Measurements from ENCODE around the gene PAK6. TPM values are rescaled to one million over a fixed set of nuclear protein-coding genes. Genes with fewer than 3 reads are reported as not detected.

Gene PAK6
- polyA plus RNA-seq, 1 experiment, result not detected

DNA sequence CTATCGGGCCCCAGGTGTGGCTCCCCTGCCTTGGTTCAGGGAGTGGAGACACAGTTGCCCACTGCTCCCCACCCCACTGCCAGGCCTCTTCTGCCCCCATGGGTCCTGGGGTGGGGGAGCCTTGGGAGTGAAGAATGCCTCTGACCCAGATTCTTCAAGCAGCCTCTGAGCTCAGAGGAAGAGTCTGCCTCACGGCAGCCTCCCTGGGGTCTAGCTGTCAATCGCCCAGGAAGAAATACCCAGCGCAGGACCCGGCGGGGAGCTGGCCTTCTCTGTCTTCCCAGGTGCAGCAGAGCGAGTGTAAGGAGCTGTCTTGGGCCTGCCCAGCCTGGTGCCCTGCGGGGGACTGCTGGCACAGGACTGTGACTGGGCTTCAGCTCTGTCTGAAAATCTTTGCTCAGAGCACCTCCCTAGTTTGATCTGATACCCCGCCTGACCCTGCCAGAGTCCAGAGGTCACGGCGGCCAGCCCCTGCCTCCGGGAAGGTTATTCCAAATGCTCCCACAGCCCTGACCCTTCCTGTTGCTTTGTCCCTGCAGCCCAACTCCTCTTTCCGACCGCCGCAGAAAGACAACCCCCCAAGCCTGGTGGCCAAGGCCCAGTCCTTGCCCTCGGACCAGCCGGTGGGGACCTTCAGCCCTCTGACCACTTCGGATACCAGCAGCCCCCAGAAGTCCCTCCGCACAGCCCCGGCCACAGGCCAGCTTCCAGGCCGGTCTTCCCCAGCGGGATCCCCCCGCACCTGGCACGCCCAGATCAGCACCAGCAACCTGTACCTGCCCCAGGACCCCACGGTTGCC, 33.0 kb downstream of the PAK6 start:
- DNase-seq (ENCODE audit: low read depth), result no peak
- no peaks in the 10 kb centered on the region for H3K36me3 ChIP-seq (ENCODE audit: control insufficient read depth, insufficient read depth, low read length)
- ChIA-PET POLR2A (no interaction called here), CTCF (interaction anchor here (0.6 to 14.9 kb wide), 8 partner anchors 9 to 231 kb away, joined by 3 to 494 read pairs (median 19); no protein-coding TSS in a partner anchor)
- H3K27me3 ChIP-seq (ENCODE audit: control insufficient read depth, insufficient read depth, low read length), result peaks cover 4% of the 10 kb centered on the region; the same call in 1 of the 2 replicates
- H3K4me3 ChIP-seq (ENCODE audit: low read depth, low read length), result no peak overlapping the region
- TF ChIP-seq, protein P1, sequence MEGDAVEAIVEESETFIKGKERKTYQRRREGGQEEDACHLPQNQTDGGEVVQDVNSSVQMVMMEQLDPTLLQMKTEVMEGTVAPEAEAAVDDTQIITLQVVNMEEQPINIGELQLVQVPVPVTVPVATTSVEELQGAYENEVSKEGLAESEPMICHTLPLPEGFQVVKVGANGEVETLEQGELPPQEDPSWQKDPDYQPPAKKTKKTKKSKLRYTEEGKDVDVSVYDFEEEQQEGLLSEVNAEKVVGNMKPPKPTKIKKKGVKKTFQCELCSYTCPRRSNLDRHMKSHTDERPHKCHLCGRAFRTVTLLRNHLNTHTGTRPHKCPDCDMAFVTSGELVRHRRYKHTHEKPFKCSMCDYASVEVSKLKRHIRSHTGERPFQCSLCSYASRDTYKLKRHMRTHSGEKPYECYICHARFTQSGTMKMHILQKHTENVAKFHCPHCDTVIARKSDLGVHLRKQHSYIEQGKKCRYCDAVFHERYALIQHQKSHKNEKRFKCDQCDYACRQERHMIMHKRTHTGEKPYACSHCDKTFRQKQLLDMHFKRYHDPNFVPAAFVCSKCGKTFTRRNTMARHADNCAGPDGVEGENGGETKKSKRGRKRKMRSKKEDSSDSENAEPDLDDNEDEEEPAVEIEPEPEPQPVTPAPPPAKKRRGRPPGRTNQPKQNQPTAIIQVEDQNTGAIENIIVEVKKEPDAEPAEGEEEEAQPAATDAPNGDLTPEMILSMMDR (IDR thresholded peaks at IDR 0.05; ENCODE audit: insufficient read depth, low read depth, low read length), result no peak

DNA sequence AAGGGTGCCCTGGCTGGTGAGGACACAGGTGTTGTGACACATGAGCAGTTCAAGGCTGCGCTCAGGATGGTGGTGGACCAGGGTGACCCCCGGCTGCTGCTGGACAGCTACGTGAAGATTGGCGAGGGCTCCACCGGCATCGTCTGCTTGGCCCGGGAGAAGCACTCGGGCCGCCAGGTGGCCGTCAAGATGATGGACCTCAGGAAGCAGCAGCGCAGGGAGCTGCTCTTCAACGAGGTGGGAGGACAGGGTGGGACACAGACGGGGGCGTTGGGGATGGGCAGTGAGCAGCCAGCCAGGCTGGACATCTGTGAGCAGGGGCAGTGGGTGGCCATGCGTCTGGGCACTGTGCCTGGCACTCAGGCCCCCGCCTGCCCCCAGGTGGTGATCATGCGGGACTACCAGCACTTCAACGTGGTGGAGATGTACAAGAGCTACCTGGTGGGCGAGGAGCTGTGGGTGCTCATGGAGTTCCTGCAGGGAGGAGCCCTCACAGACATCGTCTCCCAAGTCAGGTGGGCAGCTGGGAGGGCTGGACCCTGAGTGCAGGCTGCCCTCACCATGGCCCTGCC, 33.7 kb downstream of the PAK6 start:
- Histone ChIP-seq H3K27me3 (ENCODE audit: control insufficient read depth, insufficient read depth, low read length) (peaks cover 4% of the 10 kb centered on the region; the same call in 1 of the 2 replicates), H3K4me3 (ENCODE audit: low read depth, low read length) (no peak overlapping the region), H3K36me3 (ENCODE audit: control insufficient read depth, insufficient read depth, low read length) (no peaks in the 10 kb centered on the region)
- ChIA-PET CTCF (interaction anchor here (0.6 to 14.9 kb wide), 17 partner anchors 9 to 485 kb away, joined by 3 to 494 read pairs (median 21); partner anchors contain the start of genes BMF, CCDC9B, PAK6 and PLCB2), POLR2A (no interaction called here)
- TF ChIP-seq, protein P1 (IDR thresholded peaks at IDR 0.05; ENCODE audit: insufficient read depth, low read depth, low read length), result peak; percentile 33; the same call in 1 of the 2 replicates
- no peak for DNase-seq (ENCODE audit: low read depth)

DNA sequence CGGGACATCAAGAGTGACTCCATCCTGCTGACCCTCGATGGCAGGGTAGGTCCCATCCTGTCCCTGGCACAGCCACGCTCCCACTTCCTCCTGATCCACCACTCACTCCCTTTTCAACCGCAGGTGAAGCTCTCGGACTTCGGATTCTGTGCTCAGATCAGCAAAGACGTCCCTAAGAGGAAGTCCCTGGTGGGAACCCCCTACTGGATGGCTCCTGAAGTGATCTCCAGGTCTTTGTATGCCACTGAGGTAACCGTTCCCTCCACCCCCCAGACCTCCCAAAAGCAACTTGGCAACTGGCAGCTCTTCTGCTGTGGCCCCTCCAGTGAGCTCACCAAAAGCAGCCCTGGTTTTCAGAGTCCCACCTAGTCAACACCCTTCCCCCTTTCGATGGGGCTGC, 34.6 kb downstream of the PAK6 start:
- CTCF ChIA-PET, result interaction anchor here (0.6 to 14.9 kb wide), 30 partner anchors 10 to 486 kb away, joined by 3 to 494 read pairs (median 9); partner anchors contain the start of genes BMF, CCDC9B, IVD and PAK6

DNA sequence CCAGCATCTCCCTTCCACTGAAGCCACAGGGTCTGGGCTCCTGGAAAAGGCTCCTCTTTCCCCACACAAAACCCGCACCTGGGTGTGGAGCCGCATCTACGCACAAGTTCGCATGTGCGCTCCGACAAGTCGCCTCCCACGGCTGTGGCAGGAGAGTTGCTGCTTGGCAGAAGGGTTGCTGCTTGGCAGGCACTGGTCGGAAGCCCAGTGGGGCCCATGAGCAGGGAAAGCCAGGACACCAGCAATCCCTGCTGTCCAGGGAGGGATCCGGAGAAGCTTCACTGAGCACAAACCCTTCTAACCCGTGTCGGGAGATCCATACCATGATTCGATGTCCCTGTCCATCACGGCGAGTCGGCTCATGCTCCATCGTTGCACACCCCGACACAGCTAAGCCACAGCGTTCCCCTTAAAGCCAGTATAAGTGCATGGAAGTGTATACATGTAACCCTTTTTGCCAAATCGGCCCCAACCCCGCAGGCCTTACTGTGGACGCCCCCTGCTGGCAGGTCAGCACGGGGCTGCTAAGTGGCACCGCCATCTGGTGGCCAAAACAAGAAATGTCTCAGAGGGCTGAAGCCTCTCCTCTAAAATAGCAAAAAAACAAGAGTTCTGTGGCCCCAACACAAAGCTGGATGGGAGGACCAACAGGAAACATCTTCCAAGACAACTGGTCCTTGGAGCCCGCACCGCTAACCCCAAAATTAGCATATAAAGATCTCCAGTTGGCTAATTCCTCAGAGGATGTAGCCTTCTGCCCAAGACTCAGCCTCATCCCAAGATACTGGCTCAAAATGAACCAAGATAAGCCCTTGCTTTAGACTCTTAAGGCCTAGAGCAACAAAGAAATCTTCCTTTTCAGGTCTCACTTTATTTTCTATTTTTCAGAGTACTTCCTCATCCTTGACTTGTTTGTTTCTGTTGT, 35.7 kb downstream of the PAK6 start:
- TF ChIP-seq, protein P1 (IDR thresholded peaks at IDR 0.05; ENCODE audit: insufficient read depth, low read depth, low read length), result peak; percentile 100
- Histone ChIP-seq H3K4me3 (ENCODE audit: low read depth, low read length) (no peak overlapping the region), H3K36me3 (ENCODE audit: control insufficient read depth, insufficient read depth, low read length) (no peaks in the 10 kb centered on the region), H3K27me3 (ENCODE audit: control insufficient read depth, insufficient read depth, low read length) (peaks cover 6% of the 10 kb centered on the region; the same call in 1 of the 2 replicates)
- CTCF ChIA-PET, result interaction anchor here (0.6 to 14.9 kb wide), 62 partner anchors 9 to 486 kb away, joined by 3 to 494 read pairs (median 5); partner anchors contain the start of genes ANKRD63, BMF, CCDC9B and IVD
- POLR2A ChIA-PET, result no interaction called here
- DNase-seq (ENCODE audit: low read depth), result no peak

More for the DNA sequence above, 34.6 kb downstream of the PAK6 start:
- no peak overlapping the region for H3K4me3 ChIP-seq (ENCODE audit: low read depth, low read length)
- no peak for DNase-seq (ENCODE audit: low read depth)
- H3K36me3 ChIP-seq (ENCODE audit: control insufficient read depth, insufficient read depth, low read length), result no peaks in the 10 kb centered on the region
- POLR2A ChIA-PET, result no interaction called here
- TF ChIP-seq, protein P1 (IDR thresholded peaks at IDR 0.05; ENCODE audit: insufficient read depth, low read depth, low read length), result no peak
- peaks cover 4% of the 10 kb centered on the region; the same call in 1 of the 2 replicates for H3K27me3 ChIP-seq (ENCODE audit: control insufficient read depth, insufficient read depth, low read length)

All from BJ (cell line).